Lower lobe of right lung (tissue), 2 donors: ENCODE data around the gene NSFL1C. TPM values are rescaled to one million over a fixed set of nuclear protein-coding genes. Genes with fewer than 3 reads are reported as not detected.

Experiments
- ATAC-seq, 2 donors: fragments of 200-7000 bp; cut with Tn5 transposase; one replicate each; pipeline ENCODE4 v1.9.1; 2020 to 2022; ENCODE audit warnings: mild to moderate bottlenecking in 2 of 2, moderate library complexity in 2 of 2
- DNase-seq: peaks from one replicate; pipeline ENCODE4 v3.0.0-alpha.2; 2020
- H3K27ac ChIP-seq: fragments of 200-600 bp; one replicate; pipeline ENCODE4 v1.8.0; 2022
- H3K27me3 ChIP-seq: fragments of 200-600 bp; one replicate; pipeline ENCODE4 v1.8.0; 2022; ENCODE audit warnings: low read depth
- H3K36me3 ChIP-seq: fragments of 200-600 bp; one replicate; pipeline ENCODE4 v1.8.0; 2022; ENCODE audit warnings: mild to moderate bottlenecking
- H3K4me1 ChIP-seq: fragments of 200-600 bp; one replicate; pipeline ENCODE4 v1.8.0; 2022
- H3K4me3 ChIP-seq: fragments of 200-600 bp; one replicate; pipeline ENCODE4 v1.8.0; 2022; ENCODE audit warnings: mild to moderate bottlenecking
- H3K9me3 ChIP-seq: fragments of 200-600 bp; one replicate; pipeline ENCODE4 v1.8.0; 2022
- intact Hi-C: fragments of 100-400 bp; cut with DNase I; formaldehyde crosslinking; loops from one replicate; pipeline ENCODE4 v1.11.0; 2022
- total RNA-seq: library from RNA; stranded (reverse); fragmentation: NEBNext Ultra II Directional; extraction: Animal tissue kit (Norgen Biotek cat#: 25700); gene quantifications from one replicate; pipeline ENCODE4 v1.2.1, GENCODE V29; 2021
- TF ChIP-seq, protein P1 (sequence below): fragments of 200-600 bp; IDR thresholded peaks from one replicate; pipeline ENCODE4 v1.8.0; 2022; ENCODE audit warnings: antibody characterized with exemption, mild to moderate bottlenecking
- donor health status: DM: no; HTN: yes; CAD: no; lungs with severe emphysema.

Gene NSFL1C
- total RNA-seq, 1 donor from 2014 or later = 73.8 TPM

DNA sequence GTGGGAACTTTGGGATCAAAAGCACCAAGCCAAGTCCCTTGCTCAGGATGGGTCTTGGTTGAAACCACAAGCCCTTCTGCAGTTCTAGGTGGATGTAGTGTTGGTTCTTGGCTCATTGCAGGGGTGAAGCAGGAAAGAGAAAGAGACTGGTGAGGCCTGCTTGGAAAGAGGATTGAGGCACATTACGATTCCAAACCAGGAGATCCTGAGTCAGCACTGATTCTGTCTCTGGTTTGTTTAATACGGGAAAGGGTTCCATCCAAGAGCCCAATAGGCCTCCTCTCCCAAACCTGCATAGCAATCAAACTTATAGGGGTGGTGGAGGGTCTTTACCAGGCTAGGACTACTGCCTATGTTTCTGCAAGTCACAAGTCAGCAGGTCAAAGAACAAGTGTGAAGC, 24.3 kb downstream of the NSFL1C start:
- TF ChIP-seq, protein P1, sequence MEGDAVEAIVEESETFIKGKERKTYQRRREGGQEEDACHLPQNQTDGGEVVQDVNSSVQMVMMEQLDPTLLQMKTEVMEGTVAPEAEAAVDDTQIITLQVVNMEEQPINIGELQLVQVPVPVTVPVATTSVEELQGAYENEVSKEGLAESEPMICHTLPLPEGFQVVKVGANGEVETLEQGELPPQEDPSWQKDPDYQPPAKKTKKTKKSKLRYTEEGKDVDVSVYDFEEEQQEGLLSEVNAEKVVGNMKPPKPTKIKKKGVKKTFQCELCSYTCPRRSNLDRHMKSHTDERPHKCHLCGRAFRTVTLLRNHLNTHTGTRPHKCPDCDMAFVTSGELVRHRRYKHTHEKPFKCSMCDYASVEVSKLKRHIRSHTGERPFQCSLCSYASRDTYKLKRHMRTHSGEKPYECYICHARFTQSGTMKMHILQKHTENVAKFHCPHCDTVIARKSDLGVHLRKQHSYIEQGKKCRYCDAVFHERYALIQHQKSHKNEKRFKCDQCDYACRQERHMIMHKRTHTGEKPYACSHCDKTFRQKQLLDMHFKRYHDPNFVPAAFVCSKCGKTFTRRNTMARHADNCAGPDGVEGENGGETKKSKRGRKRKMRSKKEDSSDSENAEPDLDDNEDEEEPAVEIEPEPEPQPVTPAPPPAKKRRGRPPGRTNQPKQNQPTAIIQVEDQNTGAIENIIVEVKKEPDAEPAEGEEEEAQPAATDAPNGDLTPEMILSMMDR = no peak
- Histone ChIP-seq H3K27me3 (no peaks in the 10 kb centered on the region), H3K4me1 (no peaks in the 10 kb centered on the region), H3K36me3 (peaks cover 72% of the 10 kb centered on the region), H3K9me3 (no peaks in the 10 kb centered on the region), H3K27ac (no peak overlapping the region), H3K4me3 (no peak overlapping the region)
- ATAC-seq = no peak
- intact Hi-C loops = no loop called here
- DNase-seq = no peak

DNA sequence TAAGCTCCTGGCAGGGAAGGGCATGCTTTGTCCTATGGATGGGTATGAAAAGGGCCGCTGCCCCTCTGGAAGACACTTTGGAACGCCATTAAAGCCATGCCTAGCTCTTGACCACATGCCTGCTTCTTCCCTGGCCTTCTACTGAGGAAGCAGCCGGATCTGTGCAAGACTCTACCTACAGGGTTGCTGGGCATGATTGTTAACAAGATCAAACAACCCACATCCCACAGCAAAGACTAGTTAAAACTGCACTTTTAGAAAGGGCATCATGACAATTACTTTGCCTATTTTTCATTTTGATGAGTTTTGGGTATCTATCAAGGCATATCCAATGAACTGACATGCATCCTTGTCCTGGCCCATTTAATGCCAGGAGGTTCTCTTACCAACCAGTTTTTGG, 25.5 kb downstream of the NSFL1C start:
- no peak for ATAC-seq
- H3K36me3 ChIP-seq = peaks cover 60% of the 10 kb centered on the region
- no peaks in the 10 kb centered on the region for H3K4me1 ChIP-seq
- no peaks in the 10 kb centered on the region for H3K27me3 ChIP-seq
- intact Hi-C loops = no loop called here
- H3K9me3 ChIP-seq = no peaks in the 10 kb centered on the region
- TF ChIP-seq, protein P1 = no peak
- DNase-seq = no peak
- no peak overlapping the region for H3K27ac ChIP-seq
- no peak overlapping the region for H3K4me3 ChIP-seq

DNA sequence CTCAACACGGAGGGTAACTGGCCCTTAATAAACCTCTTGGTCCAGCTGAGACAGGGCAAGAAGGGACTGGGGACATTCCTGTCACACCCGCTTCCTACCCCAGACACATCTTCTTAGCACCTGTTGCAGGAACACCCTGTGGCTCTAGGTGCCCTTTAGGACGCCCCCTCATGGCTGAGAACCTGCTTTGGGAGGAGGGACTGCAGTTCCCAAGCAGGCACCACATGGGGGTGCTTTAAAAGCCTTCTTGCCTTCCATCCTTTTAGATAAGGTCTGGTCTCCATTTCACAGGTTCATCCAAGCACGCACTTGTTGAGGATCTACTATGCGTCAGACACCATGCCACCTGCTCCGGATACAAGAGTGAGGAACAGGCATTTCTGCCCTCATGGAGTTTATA, 26.6 kb downstream of the NSFL1C start:
- DNase-seq (no peak), ATAC-seq (no peak)
- Histone ChIP-seq H3K9me3 (no peaks in the 10 kb centered on the region), H3K4me1 (peaks cover 1% of the 10 kb centered on the region), H3K27me3 (no peaks in the 10 kb centered on the region), H3K36me3 (peaks cover 49% of the 10 kb centered on the region), H3K27ac (no peak overlapping the region), H3K4me3 (no peak overlapping the region)
- TF ChIP-seq, protein P1 = no peak
- intact Hi-C loops = no loop called here

DNA sequence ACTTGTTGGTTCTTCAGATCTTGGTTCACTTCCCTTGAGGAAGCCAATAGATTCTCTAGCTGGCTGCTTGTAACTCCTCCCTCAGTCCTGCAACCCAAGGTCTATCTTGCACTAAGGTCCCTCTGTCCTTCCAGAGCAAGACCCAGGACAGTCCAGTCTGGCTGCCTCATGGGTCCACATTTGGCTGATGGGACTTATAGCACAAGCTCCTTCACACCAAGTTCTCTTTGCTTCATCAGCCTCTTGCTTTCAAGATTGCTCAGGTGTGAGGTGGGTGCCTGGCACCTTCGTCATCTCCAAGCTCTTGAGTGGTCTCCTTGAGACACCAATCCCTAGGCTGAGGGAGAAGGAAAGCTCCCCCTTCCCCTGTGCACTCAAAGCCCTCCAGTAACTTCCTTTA, 28.3 kb downstream of the NSFL1C start:
- no peak overlapping the region for H3K4me3 ChIP-seq
- TF ChIP-seq, protein P1 = no peak
- intact Hi-C loops = loop anchor here (5.0 kb wide), 1 partner anchor 126 kb away; no protein-coding TSS in a partner anchor
- H3K27me3 ChIP-seq = no peaks in the 10 kb centered on the region
- DNase-seq = no peak
- no peaks in the 10 kb centered on the region for H3K9me3 ChIP-seq
- no peak for ATAC-seq
- peaks cover 11% of the 10 kb centered on the region for H3K4me1 ChIP-seq
- peaks cover 33% of the 10 kb centered on the region for H3K36me3 ChIP-seq
- H3K27ac ChIP-seq = no peak overlapping the region

DNA sequence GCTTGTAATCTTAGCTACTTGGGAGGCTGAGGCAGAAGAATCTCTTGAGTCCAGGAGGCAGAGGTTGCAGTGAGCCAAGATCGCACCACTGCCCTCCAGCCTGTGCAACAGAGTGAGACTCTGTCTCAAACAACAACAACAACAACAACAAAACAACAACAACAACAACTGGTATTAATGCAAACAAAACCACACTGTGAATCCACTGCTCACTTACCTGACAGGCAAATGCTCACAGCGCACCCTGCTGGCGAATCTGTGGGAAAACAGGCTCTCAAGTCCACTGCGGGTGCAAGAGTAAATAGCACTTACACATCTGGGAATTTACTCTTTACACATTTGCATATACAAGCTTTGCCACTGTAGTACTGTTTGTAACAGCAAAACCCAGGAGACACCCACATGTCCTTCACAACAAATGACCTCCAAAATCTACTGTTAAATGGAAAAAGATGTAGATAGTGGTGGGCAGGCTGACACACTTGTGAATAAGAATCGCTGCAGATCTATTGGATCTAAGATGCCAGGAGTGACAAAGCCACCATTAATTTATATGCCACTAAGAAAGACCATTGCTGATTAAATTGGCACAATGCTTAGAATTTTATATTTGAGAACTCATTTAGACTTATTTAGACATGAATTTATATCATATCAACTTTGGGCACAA, 29.3 kb downstream of the NSFL1C start:
- ATAC-seq = peak; percentile 71 to 81
- no peak overlapping the region for H3K4me3 ChIP-seq
- TF ChIP-seq, protein P1 = peak; percentile 86
- no peaks in the 10 kb centered on the region for H3K27me3 ChIP-seq
- H3K27ac ChIP-seq = no peak overlapping the region
- peaks cover 11% of the 10 kb centered on the region for H3K4me1 ChIP-seq
- peaks cover 23% of the 10 kb centered on the region for H3K36me3 ChIP-seq
- intact Hi-C loops = loop anchor here (5.0 kb wide), 1 partner anchor 125 kb away; no protein-coding TSS in a partner anchor
- peak; percentile 82 for DNase-seq
- no peaks in the 10 kb centered on the region for H3K9me3 ChIP-seq
